GM18867 (cell line): ENCODE data around the gene MOGAT3.

Experiments used
- ATAC-seq: cut with Tn5 transposase; IDR thresholded peaks from one replicate; pipeline ENCODE4 v1.9.1; 2021; ENCODE audit warnings: mild to moderate bottlenecking, moderate library complexity; ENCODE audit not compliant: unreplicated experiment

The MOGAT3 gene

GRCh38 chr7:101163279-101164070 is 37.4 kb downstream of the MOGAT3 start:
- ATAC-seq: no peak

- ATAC-seq: no peak
Measured at GRCh38 chr7:101162551-101163278, 38.1 kb downstream of the MOGAT3 start.

- ATAC-seq: no peak
Measured at GRCh38 chr7:101161692-101162471, 39.0 kb downstream of the MOGAT3 start.

- ATAC-seq: no peak
Measured at GRCh38 chr7:101160910-101161309, 39.9 kb downstream of the MOGAT3 start.

GRCh38 chr7:101159696-101160674 is 40.9 kb downstream of the MOGAT3 start:
- no peak for ATAC-seq

- no peak for ATAC-seq
Measured at GRCh38 chr7:101156866-101157589, 43.8 kb downstream of the MOGAT3 start.

- ATAC-seq: no peak
Measured at GRCh38 chr7:101156277-101156676, 44.6 kb downstream of the MOGAT3 start.

GRCh38 chr7:101155303-101155702 is 45.5 kb downstream of the MOGAT3 start:
- ATAC-seq: no peak

GRCh38 chr7:101154693-101155102 is 46.1 kb downstream of the MOGAT3 start:
- ATAC-seq: peak; percentile 8

- ATAC-seq: peak; percentile 76
Measured at GRCh38 chr7:101153969-101154692, 46.7 kb downstream of the MOGAT3 start, which contains the start of gene AP1S1. Gene AP1S1, plus strand, starts transcription at chr7:101154476. Its CDS starts 39 bp downstream, at chr7:101154515.

GRCh38 chr7:101151908-101152651 is 48.8 kb downstream of the MOGAT3 start:
- ATAC-seq: no peak
